Measurements from ENCODE around the gene GASK1A. TPM values are rescaled to one million over a fixed set of nuclear protein-coding genes. Genes with fewer than 3 reads are reported as not detected.

GASK1A gene
- total RNA-seq, 1 donor from 2014 or later = 1.1 TPM

GRCh38 chr3:42937334-42937733 is 41.8 kb upstream of the GASK1A start:
- Histone ChIP-seq H3K36me3 (ENCODE audit: control insufficient read depth, insufficient read depth, low read length) (no peaks in the 10 kb centered on the region), H3K27me3 (ENCODE audit: control insufficient read depth, insufficient read depth, low read length) (no peaks in the 10 kb centered on the region), H3K4me3 (ENCODE audit: low read depth, low read length) (no peak overlapping the region)
- DNase-seq (ENCODE audit: low read depth) (no peak), FAIRE-seq (no peak)
- TF ChIP-seq CTCF (IDR thresholded peaks at IDR 0.05; ENCODE audit: insufficient read depth, low read length, severe bottlenecking) = no peak

GRCh38 chr3:42942693-42943092 is 36.4 kb upstream of the GASK1A start:
- FAIRE-seq = no peak
- TF ChIP-seq CTCF (IDR thresholded peaks at IDR 0.05; ENCODE audit: insufficient read depth, low read length, severe bottlenecking) = no peak
- DNase-seq (ENCODE audit: low read depth) = no peak
- Histone ChIP-seq H3K4me3 (ENCODE audit: low read depth, low read length) (no peak overlapping the region), H3K27me3 (ENCODE audit: control insufficient read depth, insufficient read depth, low read length) (no peaks in the 10 kb centered on the region), H3K36me3 (ENCODE audit: control insufficient read depth, insufficient read depth, low read length) (no peaks in the 10 kb centered on the region)

GRCh38 chr3:42946050-42946449 is 33.1 kb upstream of the GASK1A start:
- FAIRE-seq = no peak

GRCh38 chr3:42957573-42957972 is 21.5 kb upstream of the GASK1A start:
- Histone ChIP-seq H3K36me3 (ENCODE audit: control insufficient read depth, insufficient read depth, low read length) (no peaks in the 10 kb centered on the region), H3K4me3 (ENCODE audit: low read depth, low read length) (no peak overlapping the region), H3K27me3 (ENCODE audit: control insufficient read depth, insufficient read depth, low read length) (no peaks in the 10 kb centered on the region)
- FAIRE-seq = no peak
- no peak for TF ChIP-seq CTCF (IDR thresholded peaks at IDR 0.05; ENCODE audit: insufficient read depth, low read length, severe bottlenecking)
- DNase-seq (ENCODE audit: low read depth) = no peak

More at GRCh38 chr3:42946050-42946449, 33.1 kb upstream of the GASK1A start:
- no peaks in the 10 kb centered on the region for H3K36me3 ChIP-seq (ENCODE audit: control insufficient read depth, insufficient read depth, low read length)
- DNase-seq (ENCODE audit: low read depth) = no peak
- no peak overlapping the region for H3K4me3 ChIP-seq (ENCODE audit: low read depth, low read length)
- TF ChIP-seq CTCF (IDR thresholded peaks at IDR 0.05; ENCODE audit: insufficient read depth, low read length, severe bottlenecking) = no peak
- no peaks in the 10 kb centered on the region for H3K27me3 ChIP-seq (ENCODE audit: control insufficient read depth, insufficient read depth, low read length)

GRCh38 chr3:42960282-42960681 is 18.8 kb upstream of the GASK1A start:
- Histone ChIP-seq H3K36me3 (ENCODE audit: control insufficient read depth, insufficient read depth, low read length) (no peaks in the 10 kb centered on the region), H3K4me3 (ENCODE audit: low read depth, low read length) (no peak overlapping the region), H3K27me3 (ENCODE audit: control insufficient read depth, insufficient read depth, low read length) (no peaks in the 10 kb centered on the region)
- TF ChIP-seq CTCF (IDR thresholded peaks at IDR 0.05; ENCODE audit: insufficient read depth, low read length, severe bottlenecking) = no peak
- FAIRE-seq (peak; percentile 55), DNase-seq (ENCODE audit: low read depth) (no peak)

- FAIRE-seq (no peak), DNase-seq (ENCODE audit: low read depth) (no peak)
- no peaks in the 10 kb centered on the region for H3K27me3 ChIP-seq (ENCODE audit: control insufficient read depth, insufficient read depth, low read length)
- no peak overlapping the region for H3K4me3 ChIP-seq (ENCODE audit: low read depth, low read length)
- no peaks in the 10 kb centered on the region for H3K36me3 ChIP-seq (ENCODE audit: control insufficient read depth, insufficient read depth, low read length)
- no peak for TF ChIP-seq CTCF (IDR thresholded peaks at IDR 0.05; ENCODE audit: insufficient read depth, low read length, severe bottlenecking)
Observed at GRCh38 chr3:42960786-42961185, 18.3 kb upstream of the GASK1A start.
